Natural killer cell (primary cell): ENCODE measurements around the gene COL8A1. TPM values are rescaled to one million over a fixed set of nuclear protein-coding genes. Genes with fewer than 3 reads are reported as not detected.

Source experiments
- ATAC-seq, 3 donors: fragments of 150-1000 bp in 2 of 3; fragments of 200-7000 bp in 1 of 3; cut with Tn5 transposase; 1 replicate in 1 of 3; 2 replicates in 2 of 3; pipeline ENCODE4 v1.10.0; 2021; ENCODE audit warnings: mild to moderate bottlenecking in 2 of 3, moderate library complexity in 2 of 3
- DNase-seq, 2 donors: peaks; one replicate each; pipeline versions ENCODE4 v3.0.0 to v3.0.0-alpha.2; 2013 to 2021; ENCODE audit warnings: mixed read lengths in 1 of 2
- H3K27ac ChIP-seq: one replicate; pipeline ENCODE4 v1.5.1; 2013; ENCODE audit warnings: mild to moderate bottlenecking, low read length
- H3K27me3 ChIP-seq: one replicate; pipeline ENCODE4 v1.6.1; 2013; ENCODE audit warnings: low read length; ENCODE audit not compliant: control insufficient read depth, insufficient read depth
- H3K36me3 ChIP-seq: one replicate; pipeline ENCODE4 v1.6.1; 2013; ENCODE audit warnings: low read length; ENCODE audit not compliant: control insufficient read depth, insufficient read depth
- H3K4me1 ChIP-seq: one replicate; pipeline ENCODE4 v1.6.1; 2013; ENCODE audit warnings: low read length; ENCODE audit not compliant: control insufficient read depth, insufficient read depth
- H3K4me3 ChIP-seq: one replicate; pipeline ENCODE4 v1.5.1; 2013; ENCODE audit warnings: low read length
- H3K9me3 ChIP-seq: one replicate; pipeline ENCODE4 v1.6.1; 2013; ENCODE audit warnings: low read length; ENCODE audit not compliant: control insufficient read depth, insufficient read depth
- H3K27ac Mint-ChIP-seq, 2 donors: one replicate each; pipeline ENCODE4 v1.8.0; 2022; ENCODE audit warnings: mild to moderate bottlenecking in 2 of 2, mixed read lengths in 2 of 2, moderate library complexity in 1 of 2
- H3K27me3 Mint-ChIP-seq, 2 donors: one replicate each; pipeline ENCODE4 v1.8.0; 2022; ENCODE audit warnings: low read depth in 2 of 2, mixed read lengths in 2 of 2
- H3K36me3 Mint-ChIP-seq: one replicate; pipeline ENCODE4 v1.8.0; 2022; ENCODE audit warnings: mixed read lengths
- H3K4me1 Mint-ChIP-seq, 2 donors: one replicate each; pipeline ENCODE4 v1.8.0; 2022; ENCODE audit warnings: mixed read lengths in 2 of 2
- H3K4me3 Mint-ChIP-seq: one replicate; pipeline ENCODE4 v1.8.0; 2022; ENCODE audit warnings: mild to moderate bottlenecking, moderate library complexity, mixed read lengths
- H3K9me3 Mint-ChIP-seq, 2 donors: one replicate each; pipeline ENCODE4 v1.8.0; 2022; ENCODE audit warnings: mixed read lengths in 2 of 2
- WGBS: methylation state at CpG from one replicate; pipeline ENCODE4 v1.1.7; 2013; ENCODE audit warnings: missing lambda C conversion rate; ENCODE audit not compliant: insufficient coverage; 5-methylcytosine and 5-hydroxymethylcytosine counted together
- intact Hi-C: fragments of 100-400 bp; cut with micrococcal nuclease; formaldehyde crosslinking; loops from one replicate; pipeline ENCODE4 v1.14.2; 2022
- total RNA-seq, 4 donors: library from RNA; stranded (reverse); fragments of 120-200 nt in 1 of 4; gene quantifications; one replicate each; pipeline versions ENCODE4 v1.2.3 to v1.2.4, GENCODE V29; 2013 to 2022
- TF ChIP-seq, protein P1 (sequence below): fragments of 200-600 bp; IDR thresholded peaks from one replicate; pipeline ENCODE4 v1.8.0; 2022; ENCODE audit warnings: antibody characterized with exemption

COL8A1 gene
- total RNA-seq, 3 donors from 2014 or later (not counting 1 experiment from before 2014, with no cell fraction given) = 0.12 to 0.23 TPM; not detected in 1

DNA sequence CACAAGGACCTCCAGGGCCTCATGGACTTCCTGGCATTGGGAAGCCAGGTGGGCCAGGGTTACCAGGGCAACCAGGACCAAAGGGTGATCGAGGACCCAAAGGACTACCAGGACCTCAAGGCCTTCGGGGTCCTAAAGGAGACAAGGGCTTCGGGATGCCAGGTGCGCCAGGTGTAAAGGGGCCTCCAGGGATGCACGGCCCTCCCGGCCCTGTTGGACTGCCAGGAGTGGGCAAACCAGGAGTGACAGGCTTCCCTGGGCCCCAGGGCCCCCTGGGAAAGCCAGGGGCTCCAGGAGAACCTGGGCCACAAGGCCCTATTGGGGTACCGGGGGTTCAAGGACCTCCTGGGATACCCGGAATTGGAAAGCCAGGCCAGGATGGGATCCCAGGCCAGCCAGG is 156.1 kb downstream of the COL8A1 start:
- TF ChIP-seq, protein P1, sequence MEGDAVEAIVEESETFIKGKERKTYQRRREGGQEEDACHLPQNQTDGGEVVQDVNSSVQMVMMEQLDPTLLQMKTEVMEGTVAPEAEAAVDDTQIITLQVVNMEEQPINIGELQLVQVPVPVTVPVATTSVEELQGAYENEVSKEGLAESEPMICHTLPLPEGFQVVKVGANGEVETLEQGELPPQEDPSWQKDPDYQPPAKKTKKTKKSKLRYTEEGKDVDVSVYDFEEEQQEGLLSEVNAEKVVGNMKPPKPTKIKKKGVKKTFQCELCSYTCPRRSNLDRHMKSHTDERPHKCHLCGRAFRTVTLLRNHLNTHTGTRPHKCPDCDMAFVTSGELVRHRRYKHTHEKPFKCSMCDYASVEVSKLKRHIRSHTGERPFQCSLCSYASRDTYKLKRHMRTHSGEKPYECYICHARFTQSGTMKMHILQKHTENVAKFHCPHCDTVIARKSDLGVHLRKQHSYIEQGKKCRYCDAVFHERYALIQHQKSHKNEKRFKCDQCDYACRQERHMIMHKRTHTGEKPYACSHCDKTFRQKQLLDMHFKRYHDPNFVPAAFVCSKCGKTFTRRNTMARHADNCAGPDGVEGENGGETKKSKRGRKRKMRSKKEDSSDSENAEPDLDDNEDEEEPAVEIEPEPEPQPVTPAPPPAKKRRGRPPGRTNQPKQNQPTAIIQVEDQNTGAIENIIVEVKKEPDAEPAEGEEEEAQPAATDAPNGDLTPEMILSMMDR = no peak
- ATAC-seq = no peak
- Histone ChIP-seq H3K36me3 (no peaks in the 10 kb centered on the region), H3K27me3 (no peaks in the 10 kb centered on the region), H3K9me3 (no peaks in the 10 kb centered on the region), H3K4me3 (no peak overlapping the region), H3K4me1 (no peaks in the 10 kb centered on the region), H3K27ac (no peak overlapping the region)
- H3K4me3 Mint-ChIP-seq = no peak overlapping the region
- peaks cover 7 to 23% of the 10 kb centered on the region in 2 donors for H3K27me3 Mint-ChIP-seq
- H3K9me3 Mint-ChIP-seq = no peaks in the 10 kb centered on the region
- 87% methylated on average over 8 of the region's 8 CpGs for WGBS
- DNase-seq = no peak
- intact Hi-C loops = no loop called here
- no peaks in the 10 kb centered on the region for H3K4me1 Mint-ChIP-seq
- H3K36me3 Mint-ChIP-seq = no peaks in the 10 kb centered on the region
- H3K27ac Mint-ChIP-seq = no peak overlapping the region

DNA sequence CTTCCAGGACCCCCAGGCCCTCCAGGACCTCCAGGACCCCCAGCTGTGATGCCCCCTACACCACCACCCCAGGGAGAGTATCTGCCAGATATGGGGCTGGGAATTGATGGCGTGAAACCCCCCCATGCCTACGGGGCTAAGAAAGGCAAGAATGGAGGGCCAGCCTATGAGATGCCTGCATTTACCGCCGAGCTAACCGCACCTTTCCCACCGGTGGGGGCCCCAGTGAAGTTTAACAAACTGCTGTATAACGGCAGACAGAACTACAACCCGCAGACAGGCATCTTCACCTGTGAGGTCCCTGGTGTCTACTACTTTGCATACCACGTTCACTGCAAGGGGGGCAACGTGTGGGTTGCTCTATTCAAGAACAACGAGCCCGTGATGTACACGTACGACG is 157.2 kb downstream of the COL8A1 start:
- Mint-ChIP-seq H3K4me1 (no peaks in the 10 kb centered on the region), H3K36me3 (no peaks in the 10 kb centered on the region), H3K4me3 (no peak overlapping the region), H3K9me3 (no peaks in the 10 kb centered on the region), H3K27me3 (peaks cover 2 to 23% of the 10 kb centered on the region in 2 donors), H3K27ac (no peak overlapping the region)
- Histone ChIP-seq H3K36me3 (no peaks in the 10 kb centered on the region), H3K4me3 (no peak overlapping the region), H3K27me3 (no peaks in the 10 kb centered on the region), H3K9me3 (no peaks in the 10 kb centered on the region), H3K4me1 (no peaks in the 10 kb centered on the region), H3K27ac (no peak overlapping the region)
- intact Hi-C loops = no loop called here
- TF ChIP-seq, protein P1 = no peak
- 90% methylated on average over 15 of the region's 15 CpGs for WGBS
- ATAC-seq (no peak), DNase-seq (no peak)

DNA sequence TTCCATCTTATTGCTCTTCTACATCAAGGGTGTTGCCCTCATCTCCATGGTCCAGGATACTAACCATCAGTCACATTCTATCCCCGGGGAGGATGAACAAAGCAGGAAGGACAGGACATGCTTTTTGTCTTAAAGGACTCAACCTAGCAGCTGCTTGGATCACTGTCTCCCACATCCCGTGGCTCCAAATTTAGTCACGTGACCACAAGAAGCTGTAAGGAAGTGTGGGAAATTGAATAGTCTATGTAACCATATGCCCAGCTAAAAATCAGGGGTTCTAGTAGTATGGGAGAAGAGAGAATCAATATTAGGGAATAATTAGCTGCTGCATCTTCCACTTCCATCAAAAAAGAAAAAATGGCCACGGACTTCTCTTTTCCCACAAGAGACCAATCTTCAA is 161.0 kb downstream of the COL8A1 start:
- Histone ChIP-seq H3K27ac (no peak overlapping the region), H3K27me3 (no peaks in the 10 kb centered on the region), H3K9me3 (no peaks in the 10 kb centered on the region), H3K36me3 (no peaks in the 10 kb centered on the region), H3K4me3 (no peak overlapping the region), H3K4me1 (no peaks in the 10 kb centered on the region)
- Mint-ChIP-seq H3K4me3 (no peak overlapping the region), H3K9me3 (no peaks in the 10 kb centered on the region), H3K27me3 (peaks cover 3 to 11% of the 10 kb centered on the region in 2 donors), H3K36me3 (no peaks in the 10 kb centered on the region), H3K4me1 (no peaks in the 10 kb centered on the region), H3K27ac (no peak overlapping the region)
- 98% methylated on average over 3 of the region's 4 CpGs for WGBS
- ATAC-seq = no peak
- intact Hi-C loops = no loop called here
- TF ChIP-seq, protein P1 = no peak
- no peak for DNase-seq

DNA sequence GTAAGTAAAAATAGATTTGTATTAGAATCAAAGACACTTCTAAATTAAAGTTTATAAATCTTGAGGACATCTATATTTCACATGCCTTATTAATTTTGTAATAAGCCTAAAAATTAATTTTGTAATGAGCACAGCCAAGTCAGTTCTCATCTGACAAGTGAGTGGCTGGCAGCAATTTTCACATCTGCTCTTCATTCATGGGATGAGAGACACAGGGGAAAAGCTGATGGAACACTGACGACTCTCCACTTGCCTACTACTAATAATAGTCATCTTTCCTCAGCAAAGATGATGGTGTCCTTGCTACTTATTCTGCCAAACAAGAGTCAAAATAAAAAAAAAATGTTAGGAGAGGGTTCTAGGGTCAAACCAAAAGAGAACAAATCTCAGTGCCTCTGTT is 164.9 kb downstream of the COL8A1 start:
- WGBS = 100% methylated on average over 1 of the region's 1 CpG
- Histone ChIP-seq H3K27ac (no peak overlapping the region), H3K4me3 (no peak overlapping the region), H3K36me3 (no peaks in the 10 kb centered on the region), H3K9me3 (peaks cover 10% of the 10 kb centered on the region), H3K4me1 (no peaks in the 10 kb centered on the region), H3K27me3 (no peaks in the 10 kb centered on the region)
- DNase-seq (no peak), ATAC-seq (no peak)
- intact Hi-C loops = no loop called here
- H3K27ac Mint-ChIP-seq = no peak overlapping the region
- H3K27me3 Mint-ChIP-seq = peaks cover 3 to 11% of the 10 kb centered on the region in 2 donors
- H3K36me3 Mint-ChIP-seq = peaks cover 7% of the 10 kb centered on the region
- TF ChIP-seq, protein P1 = no peak
- no peaks in the 10 kb centered on the region for H3K4me1 Mint-ChIP-seq
- peaks cover 0 to 5% of the 10 kb centered on the region in 2 donors for H3K9me3 Mint-ChIP-seq
- H3K4me3 Mint-ChIP-seq = no peak overlapping the region
